Measurements from ENCODE around the gene LRRC8C. TPM values are rescaled to one million over a fixed set of nuclear protein-coding genes. Genes with fewer than 3 reads are reported as not detected.

Gene LRRC8C
- total RNA-seq, 1 experiment from 2014 or later: 3.5 TPM

DNA sequence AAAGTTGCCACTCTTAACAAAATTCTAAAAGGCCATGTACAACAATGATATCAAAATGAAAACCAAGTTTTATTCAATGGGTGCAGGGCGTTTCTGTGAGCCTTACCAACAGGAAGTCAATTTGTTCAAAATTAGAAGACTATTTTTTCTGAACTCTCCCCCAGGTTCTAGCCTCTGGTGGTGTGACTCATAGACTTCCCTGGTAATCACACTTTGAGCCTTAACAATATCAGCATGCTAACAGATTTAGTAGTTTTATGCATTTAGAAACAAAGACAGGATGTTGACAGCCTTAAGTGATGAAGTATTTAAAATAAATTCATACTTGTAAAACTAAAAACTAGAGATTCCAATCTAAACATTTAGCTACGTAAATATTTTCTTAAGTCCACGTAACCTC lies 88.4 kb downstream of the LRRC8C start:
- no peak for DNase-seq
- H3K4me1 Mint-ChIP-seq (ENCODE audit: low read depth, unreplicated experiment): no peaks in the 10 kb centered on the region
- H3K9me3 Mint-ChIP-seq (ENCODE audit: low read depth, unreplicated experiment): no peaks in the 10 kb centered on the region
- CTCF ChIA-PET: no interaction called here
- no peak overlapping the region for H3K27ac Mint-ChIP-seq (ENCODE audit: unreplicated experiment)
- TF ChIP-seq, protein P1, sequence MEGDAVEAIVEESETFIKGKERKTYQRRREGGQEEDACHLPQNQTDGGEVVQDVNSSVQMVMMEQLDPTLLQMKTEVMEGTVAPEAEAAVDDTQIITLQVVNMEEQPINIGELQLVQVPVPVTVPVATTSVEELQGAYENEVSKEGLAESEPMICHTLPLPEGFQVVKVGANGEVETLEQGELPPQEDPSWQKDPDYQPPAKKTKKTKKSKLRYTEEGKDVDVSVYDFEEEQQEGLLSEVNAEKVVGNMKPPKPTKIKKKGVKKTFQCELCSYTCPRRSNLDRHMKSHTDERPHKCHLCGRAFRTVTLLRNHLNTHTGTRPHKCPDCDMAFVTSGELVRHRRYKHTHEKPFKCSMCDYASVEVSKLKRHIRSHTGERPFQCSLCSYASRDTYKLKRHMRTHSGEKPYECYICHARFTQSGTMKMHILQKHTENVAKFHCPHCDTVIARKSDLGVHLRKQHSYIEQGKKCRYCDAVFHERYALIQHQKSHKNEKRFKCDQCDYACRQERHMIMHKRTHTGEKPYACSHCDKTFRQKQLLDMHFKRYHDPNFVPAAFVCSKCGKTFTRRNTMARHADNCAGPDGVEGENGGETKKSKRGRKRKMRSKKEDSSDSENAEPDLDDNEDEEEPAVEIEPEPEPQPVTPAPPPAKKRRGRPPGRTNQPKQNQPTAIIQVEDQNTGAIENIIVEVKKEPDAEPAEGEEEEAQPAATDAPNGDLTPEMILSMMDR (IDR thresholded peaks at IDR 0.05; ENCODE audit: unreplicated experiment): no peak
- BruUV-seq (replicated peaks): no TSS peak
- H3K36me3 Mint-ChIP-seq (ENCODE audit: insufficient read depth, unreplicated experiment): no peaks in the 10 kb centered on the region
- peaks cover 13% of the 10 kb centered on the region for H3K27me3 Mint-ChIP-seq (ENCODE audit: unreplicated experiment)
- no peak overlapping the region for H3K4me3 Mint-ChIP-seq (ENCODE audit: low read depth, unreplicated experiment)
- intact Hi-C loops (cut with micrococcal nuclease; ENCODE audit: unreplicated experiment): no loop called here

DNA sequence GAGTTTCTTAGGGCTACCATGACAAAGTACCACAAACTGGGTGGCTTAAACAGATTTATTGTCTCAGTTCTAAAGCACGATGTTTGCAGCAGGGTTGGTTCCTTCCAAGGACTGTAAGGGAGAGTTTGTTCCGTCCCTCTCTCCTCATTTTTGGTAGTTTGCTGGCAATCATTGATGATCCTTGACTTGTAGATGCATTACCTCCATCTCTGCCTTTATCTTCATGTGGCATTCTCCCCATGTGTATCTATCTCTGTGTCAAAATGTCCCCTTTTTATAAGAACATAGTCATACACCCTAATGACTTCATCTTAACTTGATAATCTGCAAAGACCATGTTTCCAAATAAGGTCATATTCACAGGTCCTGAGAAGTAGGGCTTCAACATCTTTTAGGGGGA lies 90.2 kb downstream of the LRRC8C start:
- TF ChIP-seq, protein P1 (IDR thresholded peaks at IDR 0.05; ENCODE audit: unreplicated experiment): no peak
- H3K9me3 Mint-ChIP-seq (ENCODE audit: low read depth, unreplicated experiment): no peaks in the 10 kb centered on the region
- DNase-seq: no peak
- no TSS peak for BruUV-seq (replicated peaks)
- CTCF ChIA-PET: no interaction called here
- H3K27ac Mint-ChIP-seq (ENCODE audit: unreplicated experiment): no peak overlapping the region
- peaks cover 21% of the 10 kb centered on the region for H3K27me3 Mint-ChIP-seq (ENCODE audit: unreplicated experiment)
- H3K4me3 Mint-ChIP-seq (ENCODE audit: low read depth, unreplicated experiment): no peak overlapping the region
- intact Hi-C loops (cut with micrococcal nuclease; ENCODE audit: unreplicated experiment): no loop called here
- no peaks in the 10 kb centered on the region for H3K36me3 Mint-ChIP-seq (ENCODE audit: insufficient read depth, unreplicated experiment)
- H3K4me1 Mint-ChIP-seq (ENCODE audit: low read depth, unreplicated experiment): no peaks in the 10 kb centered on the region

DNA sequence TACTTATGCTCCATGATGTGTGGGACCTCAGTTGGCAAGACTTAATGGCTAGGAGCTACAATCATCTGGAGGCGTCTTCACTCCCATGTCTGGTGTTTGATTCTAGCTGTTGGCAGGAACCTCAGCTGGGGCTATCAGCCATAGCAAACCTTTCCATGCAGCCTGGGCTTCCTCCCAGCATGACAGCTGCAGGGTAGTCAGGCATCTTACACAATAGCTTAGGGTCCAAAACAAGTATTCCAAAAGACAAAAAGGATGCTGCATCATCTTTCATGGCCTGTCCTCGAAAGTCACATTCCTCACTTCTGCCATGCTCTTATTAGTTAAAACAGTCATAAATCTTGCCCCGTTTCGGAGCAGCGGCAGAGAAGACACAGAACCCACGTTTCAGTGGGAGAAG lies 90.9 kb downstream of the LRRC8C start:
- Mint-ChIP-seq H3K4me1 (ENCODE audit: low read depth, unreplicated experiment) (no peaks in the 10 kb centered on the region), H3K4me3 (ENCODE audit: low read depth, unreplicated experiment) (no peak overlapping the region), H3K27ac (ENCODE audit: unreplicated experiment) (no peak overlapping the region), H3K9me3 (ENCODE audit: low read depth, unreplicated experiment) (no peaks in the 10 kb centered on the region), H3K27me3 (ENCODE audit: unreplicated experiment) (peaks cover 21% of the 10 kb centered on the region), H3K36me3 (ENCODE audit: insufficient read depth, unreplicated experiment) (no peaks in the 10 kb centered on the region)
- TF ChIP-seq, protein P1 (IDR thresholded peaks at IDR 0.05; ENCODE audit: unreplicated experiment): no peak
- CTCF ChIA-PET: no interaction called here
- BruUV-seq (replicated peaks): no TSS peak
- intact Hi-C loops (cut with micrococcal nuclease; ENCODE audit: unreplicated experiment): no loop called here
- no peak for DNase-seq

DNA sequence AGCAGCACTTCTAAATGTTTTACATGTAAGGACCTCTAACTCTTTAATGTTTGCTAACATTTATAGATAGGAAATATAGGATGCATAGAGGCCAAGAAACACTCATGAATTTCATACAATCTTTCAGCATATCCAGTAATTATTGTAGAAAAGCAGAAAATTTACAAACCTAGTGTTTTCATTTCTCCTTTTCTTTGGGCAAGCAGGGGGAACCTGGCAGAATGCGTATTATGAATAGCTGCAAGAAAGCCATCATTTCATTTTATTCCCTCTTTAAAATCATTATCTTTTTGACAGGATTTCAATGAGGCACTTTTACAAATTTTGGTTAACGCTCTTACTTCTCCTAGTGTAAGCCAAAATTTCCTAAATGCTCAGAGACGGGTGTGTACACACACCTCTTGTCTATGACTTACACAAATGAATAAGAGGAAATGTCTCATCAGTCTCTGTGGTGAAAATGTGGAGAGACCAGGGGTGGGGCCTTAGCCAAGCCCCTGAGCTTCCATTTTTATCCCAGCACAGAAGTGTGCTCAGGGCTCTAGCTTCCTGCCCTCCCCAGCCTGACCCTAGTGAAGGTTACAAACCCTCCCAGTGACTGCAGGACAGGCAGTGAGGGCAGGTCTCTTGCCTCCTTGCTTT lies 91.6 kb downstream of the LRRC8C start:
- Mint-ChIP-seq H3K27ac (ENCODE audit: unreplicated experiment) (no peak overlapping the region), H3K27me3 (ENCODE audit: unreplicated experiment) (peaks cover 21% of the 10 kb centered on the region), H3K4me3 (ENCODE audit: low read depth, unreplicated experiment) (no peak overlapping the region), H3K4me1 (ENCODE audit: low read depth, unreplicated experiment) (no peaks in the 10 kb centered on the region), H3K36me3 (ENCODE audit: insufficient read depth, unreplicated experiment) (no peaks in the 10 kb centered on the region), H3K9me3 (ENCODE audit: low read depth, unreplicated experiment) (no peaks in the 10 kb centered on the region)
- intact Hi-C loops (cut with micrococcal nuclease; ENCODE audit: unreplicated experiment): no loop called here
- no TSS peak for BruUV-seq (replicated peaks)
- TF ChIP-seq, protein P1 (IDR thresholded peaks at IDR 0.05; ENCODE audit: unreplicated experiment): no peak
- DNase-seq: no peak
- CTCF ChIA-PET: no interaction called here

All from Calu3 (cell line).